ENCODE measurements around the gene CCDC60.

Gene CCDC60

DNA sequence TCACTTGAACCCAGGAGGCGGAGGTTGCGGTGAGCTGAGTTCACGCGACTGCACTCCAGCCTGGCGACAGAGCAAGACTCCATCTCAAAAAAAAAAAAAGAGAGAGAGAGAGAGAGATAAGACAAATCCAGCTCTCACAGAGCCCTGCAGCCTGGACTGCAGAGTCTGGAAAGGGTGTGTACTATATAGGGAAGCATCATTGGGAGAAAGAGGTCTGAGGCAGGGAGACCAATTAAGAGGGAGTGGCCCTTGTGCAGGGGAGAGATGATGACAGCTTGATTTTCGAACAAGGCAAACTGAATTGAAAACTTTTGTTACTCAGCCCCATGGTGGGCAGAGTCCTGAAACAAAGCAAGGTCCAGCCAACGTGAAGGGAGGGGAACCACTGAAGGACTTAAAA is 116.2 kb downstream of the CCDC60 start:
- no peak for DNase-seq

DNA sequence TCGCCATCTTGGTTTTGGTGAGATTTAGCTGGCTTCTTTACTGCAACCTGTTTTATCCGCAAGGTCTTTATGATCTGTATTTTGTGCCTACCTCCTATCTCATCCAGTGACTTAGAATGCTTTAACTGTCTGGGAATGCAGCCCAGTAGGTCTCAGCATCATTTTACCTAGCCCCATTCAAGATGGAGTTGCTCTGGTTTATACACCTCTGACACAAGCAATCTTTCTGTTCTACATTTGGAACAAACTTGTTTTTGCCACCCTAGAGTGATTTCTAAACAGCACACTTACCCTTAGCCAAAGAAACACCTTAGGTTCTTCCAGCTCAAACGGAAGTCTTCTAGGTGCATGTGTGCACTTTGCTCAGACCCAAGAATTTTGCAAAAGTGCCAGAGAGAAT is 122.3 kb downstream of the CCDC60 start:
- no peak for DNase-seq

DNA sequence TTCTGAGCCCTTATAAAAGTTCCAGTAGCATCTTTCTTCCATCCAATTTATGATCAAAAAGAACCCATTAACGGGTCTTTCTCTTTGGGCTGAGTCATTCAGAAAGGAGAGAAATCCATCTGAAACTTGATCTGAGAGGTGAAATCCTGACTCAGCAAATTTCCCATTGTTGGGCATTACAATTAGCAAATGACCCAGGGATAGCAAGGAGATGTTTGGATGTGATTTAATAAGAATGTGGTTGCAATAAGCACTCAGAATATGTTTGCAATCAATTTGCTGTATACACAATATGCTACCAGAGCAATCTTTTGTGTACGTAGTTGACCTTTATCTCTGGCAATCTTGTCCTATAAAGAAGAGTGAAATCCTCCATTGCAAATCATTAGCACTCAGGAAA is 122.7 kb downstream of the CCDC60 start:
- DNase-seq: no peak

- no peak for DNase-seq
These were observed 125.0 kb downstream of the CCDC60 start for GRCh38 chr12:119459481-119459880.

DNA sequence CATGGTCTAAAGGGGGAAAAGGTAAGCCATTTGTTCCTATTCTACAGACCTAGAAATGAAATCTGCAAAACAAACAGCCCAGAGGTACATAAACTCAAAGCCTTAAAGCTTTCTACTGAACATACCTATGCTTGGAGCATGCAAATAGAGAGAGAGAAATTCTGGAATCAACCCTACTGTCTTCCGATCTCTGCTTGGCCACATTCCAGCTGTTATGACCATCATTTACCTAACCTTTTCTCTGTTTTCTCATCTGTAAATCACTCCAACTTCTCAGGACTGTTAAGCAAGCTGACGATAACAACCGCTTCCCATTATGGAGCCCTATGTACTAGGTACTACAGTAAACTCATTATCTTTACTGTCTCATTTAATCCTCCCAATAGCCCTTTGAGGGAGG is 126.3 kb downstream of the CCDC60 start:
- no peak for DNase-seq

DNA sequence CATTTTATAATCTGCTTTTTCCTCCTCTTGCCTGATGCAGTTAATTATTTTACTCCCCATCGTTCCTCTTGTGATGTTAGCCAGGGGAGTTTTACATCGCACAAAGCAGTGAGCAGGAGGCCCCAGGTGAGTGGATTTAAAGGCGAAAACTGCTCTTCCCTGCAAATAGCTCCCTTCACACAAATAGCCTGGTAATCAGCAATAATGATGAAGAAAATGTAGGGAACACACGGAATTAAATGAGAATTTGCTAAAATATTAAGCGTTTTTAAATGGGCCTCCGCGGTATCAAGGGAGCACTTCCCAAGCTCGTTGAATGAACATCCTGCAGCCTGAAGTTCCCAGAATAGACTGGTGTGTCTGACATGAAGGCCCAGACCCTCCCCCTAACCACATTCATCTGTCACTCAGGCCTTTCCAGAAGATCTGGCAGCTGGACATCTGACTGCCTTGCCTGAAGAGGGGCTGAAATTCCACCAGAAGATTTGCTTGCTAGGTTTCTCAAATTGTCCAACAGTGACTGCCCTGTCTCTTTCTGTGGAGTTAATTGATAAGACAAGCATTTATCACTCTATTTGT is 127.2 kb downstream of the CCDC60 start:
- no peak for DNase-seq

- DNase-seq: peak; percentile 34
These were observed 128.8 kb downstream of the CCDC60 start for GRCh38 chr12:119463211-119463926.

GRCh38 chr12:119468296-119468695 is 133.8 kb downstream of the CCDC60 start:
- DNase-seq: no peak

DNA sequence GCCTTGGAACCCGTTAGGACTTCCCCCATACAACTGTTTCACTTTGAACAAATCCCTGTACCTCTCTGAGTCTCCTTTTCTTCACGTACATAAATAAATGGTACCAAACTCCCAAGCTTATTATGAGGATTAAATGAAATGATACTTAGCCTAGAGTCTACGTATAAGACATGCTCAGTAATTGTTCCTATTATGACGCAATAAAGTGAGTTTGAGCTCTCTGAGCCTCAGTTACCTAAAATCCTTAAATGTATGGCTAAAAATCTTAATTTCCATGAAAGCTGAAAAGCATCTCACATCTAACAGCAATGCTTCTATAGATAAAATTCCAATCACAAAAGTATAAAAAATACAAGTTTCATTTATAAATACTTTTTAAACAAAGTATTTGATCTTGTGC is 141.1 kb downstream of the CCDC60 start:
- DNase-seq: no peak

GRCh38 chr12:119476951-119477350 is 142.4 kb downstream of the CCDC60 start:
- DNase-seq: no peak

DNA sequence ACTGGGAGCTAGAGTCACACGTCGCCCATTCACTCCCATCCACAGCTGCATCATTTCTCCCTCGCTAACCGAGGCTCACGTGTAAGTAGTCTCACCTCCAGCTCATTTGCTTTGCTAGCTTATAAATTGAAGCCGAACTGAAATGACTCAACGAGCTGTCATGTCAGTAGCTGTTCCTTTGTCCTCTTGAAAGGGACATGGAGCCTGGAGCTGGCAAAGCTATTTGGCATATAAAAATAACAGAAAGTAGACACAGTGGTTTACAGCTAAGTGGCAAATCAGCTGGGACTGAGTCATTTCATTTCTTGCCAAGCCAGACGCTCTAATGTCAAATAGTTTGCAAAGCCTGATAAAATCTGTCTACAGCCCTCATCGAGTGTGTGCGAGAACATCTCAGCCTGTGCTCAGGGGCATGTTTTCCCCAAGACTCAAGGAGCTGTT is 144.6 kb downstream of the CCDC60 start:
- DNase-seq: peak; percentile 75

GRCh38 chr12:119480551-119480950 is 146.0 kb downstream of the CCDC60 start:
- no peak for DNase-seq

GRCh38 chr12:119486599-119487154 is 152.1 kb downstream of the CCDC60 start:
- DNase-seq: no peak

DNA sequence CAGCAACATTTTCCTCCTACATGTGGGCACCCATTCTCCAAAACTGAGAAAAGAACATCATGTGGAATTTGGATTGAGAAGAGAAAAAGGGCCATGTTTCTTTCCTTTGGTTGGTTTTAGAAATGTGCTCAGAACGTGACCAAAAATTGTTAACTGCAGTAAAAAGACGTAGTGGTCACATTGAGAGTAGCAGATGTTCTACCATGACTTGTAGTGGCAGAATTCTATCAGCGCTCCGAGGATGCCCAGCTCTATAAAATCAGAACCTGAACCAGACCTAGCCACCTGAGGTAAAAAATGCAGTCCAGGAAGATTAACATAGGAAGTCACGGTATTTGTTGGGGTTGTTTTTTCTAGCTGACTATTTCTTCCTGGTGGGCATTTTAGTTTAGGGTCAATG is 157.3 kb downstream of the CCDC60 start:
- DNase-seq: no peak

- DNase-seq: no peak
These were observed 165.7 kb downstream of the CCDC60 start for GRCh38 chr12:119500209-119500608.

DNA sequence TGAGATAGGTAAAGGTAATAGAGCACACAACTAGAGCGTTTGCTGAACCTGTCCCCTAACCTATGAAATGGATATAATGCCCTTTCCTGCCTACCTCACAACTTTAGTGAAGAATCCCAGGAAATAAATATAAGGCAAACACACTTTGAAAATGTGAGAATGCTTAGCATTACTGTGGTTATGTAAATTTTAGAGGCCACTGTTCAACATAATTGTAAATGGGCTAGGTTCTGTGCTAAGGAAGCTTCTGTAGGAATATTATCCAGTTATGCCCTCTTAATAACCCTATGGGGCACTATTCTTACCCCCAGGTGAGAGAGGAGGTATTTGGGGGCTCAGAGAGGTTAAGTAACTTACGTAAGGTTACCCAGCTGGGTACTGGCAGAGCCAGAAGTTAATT is 166.5 kb downstream of the CCDC60 start:
- DNase-seq: no peak

DNA sequence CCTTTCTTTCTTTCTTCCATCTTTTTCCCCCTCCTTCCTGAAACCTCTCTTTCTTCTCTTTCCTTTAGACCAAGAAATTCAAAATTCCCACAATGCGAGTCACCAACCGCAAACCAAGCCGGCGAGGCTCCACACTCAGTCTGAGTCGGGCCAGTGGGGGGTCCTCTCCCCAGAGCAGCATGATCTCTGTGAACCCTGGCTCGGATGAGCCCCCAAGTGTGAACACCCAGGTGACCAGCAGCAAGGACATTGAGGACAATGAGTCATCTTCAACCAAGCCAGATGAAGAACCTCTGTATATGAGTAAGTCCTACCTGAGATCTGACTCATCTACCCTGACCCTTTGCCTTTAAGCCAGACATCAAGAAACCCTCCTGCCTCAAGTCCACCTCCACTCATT is 170.5 kb downstream of the CCDC60 start:
- no peak for DNase-seq

DNA sequence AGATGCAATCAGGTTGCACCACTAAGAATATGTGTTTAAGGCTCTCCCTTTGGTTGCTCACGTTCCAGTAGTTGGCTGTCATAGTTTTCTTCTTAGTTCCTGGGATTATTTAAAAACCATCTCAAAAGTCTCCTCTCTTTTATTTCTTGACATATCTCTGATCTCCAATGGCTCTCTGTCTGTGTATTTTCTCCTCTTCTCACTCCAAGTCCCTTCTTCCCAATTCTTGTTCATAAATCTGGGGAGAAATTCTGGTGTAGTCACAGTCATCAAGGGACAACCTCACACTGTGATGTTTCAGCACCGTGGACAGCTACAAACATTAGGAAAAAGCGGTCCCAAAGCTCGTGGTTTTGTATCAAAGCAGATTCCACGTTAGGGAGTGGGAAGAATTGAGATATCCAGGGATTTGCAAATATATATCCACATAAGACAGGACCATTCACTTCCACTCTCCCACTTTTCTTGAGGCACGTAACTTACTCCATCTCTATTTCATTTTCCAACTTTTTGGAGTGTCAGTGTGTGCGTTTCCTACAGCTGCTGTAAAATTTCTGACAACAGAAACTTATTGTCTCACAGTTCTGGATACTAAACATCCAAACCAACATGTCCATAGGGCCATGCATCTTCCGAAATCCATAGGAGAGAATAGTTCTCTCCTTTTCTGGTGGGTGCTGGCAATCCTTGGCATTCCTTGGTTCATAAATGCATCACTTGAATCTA is 178.4 kb downstream of the CCDC60 start:
- no peak for DNase-seq

GRCh38 chr12:119528241-119528640 is 193.7 kb downstream of the CCDC60 start:
- no peak for DNase-seq

GRCh38 chr12:119540476-119540875 is 205.9 kb downstream of the CCDC60 start:
- DNase-seq: no peak

- peak; percentile 64 for DNase-seq
These were observed 210.5 kb downstream of the CCDC60 start for GRCh38 chr12:119544765-119545625.

DNA sequence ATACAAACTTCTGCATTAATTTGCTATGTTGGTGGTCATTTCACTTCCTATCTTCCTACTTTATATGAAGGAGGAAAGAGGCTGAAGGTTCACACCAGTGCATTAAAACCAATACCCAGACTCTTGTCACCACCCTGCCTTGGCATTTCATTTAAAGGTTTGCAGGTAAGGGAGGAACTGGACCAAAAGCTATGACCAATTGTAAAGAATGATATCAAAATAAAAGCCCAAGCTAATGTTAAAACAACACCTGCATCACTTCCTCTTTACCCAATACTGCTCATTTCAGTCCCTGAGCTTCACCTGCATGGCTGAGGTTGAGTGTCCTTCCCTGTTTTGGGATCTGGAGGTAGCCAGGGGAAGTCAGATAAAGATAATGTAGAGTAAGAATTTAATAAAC is 211.8 kb downstream of the CCDC60 start:
- DNase-seq: no peak

- DNase-seq: no peak
These were observed 212.5 kb downstream of the CCDC60 start for GRCh38 chr12:119547001-119547400.
